ENCODE measurements around the gene ZNF579. TPM values are rescaled to one million over a fixed set of nuclear protein-coding genes. Genes with fewer than 3 reads are reported as not detected.

Gene ZNF579
- 1 to 10 TPM; 7.2 TPM for total RNA-seq

GRCh38 chr19:55580628-55581144, at the start of gene ZNF579:
Gene ZNF579, minus strand, starts transcription at chr19:55580848. Its CDS starts 1,209 bp downstream, at chr19:55579639.
- Mint-ChIP-seq H3K4me1 (ENCODE audit: low read depth) (peaks cover 24% of the 10 kb centered on the region), H3K4me3 (peak within 1 kb of the TSS; percentile 87), H3K9me3 (peaks cover 3% of the 10 kb centered on the region), H3K27me3 (no peaks in the 10 kb centered on the region), H3K36me3 (ENCODE audit: low read depth) (peaks cover 18% of the 10 kb centered on the region), H3K27ac (peak within 1 kb of the TSS; percentile 89)
- no peak for TF ChIP-seq CTCF (IDR thresholded peaks at IDR 0.05)
- DNase-seq (peak; percentile 83), ATAC-seq (peak; percentile 82)
- intact Hi-C loops (cut with micrococcal nuclease): no loop called here
- POLR2A ChIA-PET: interaction anchor here (0.9 to 1.7 kb wide), 7 partner anchors 24 to 94 kb away, joined by 3 to 6 read pairs (median 3); no protein-coding TSS in a partner anchor
- CTCF ChIA-PET: interaction anchor here (1.1 to 2.1 kb wide), 5 partner anchors 25 to 76 kb away, joined by 3 to 8 read pairs (median 4); partner anchors contain the start of gene ZNF865

- peak overlapping the region; percentile 52 for H3K4me3 Mint-ChIP-seq
- H3K36me3 Mint-ChIP-seq (ENCODE audit: low read depth): no peaks in the 10 kb centered on the region
- peaks cover 6% of the 10 kb centered on the region for H3K27me3 Mint-ChIP-seq
- intact Hi-C loops (cut with micrococcal nuclease): loop anchor here (5.0 kb wide), 1 partner anchor 109 kb away; no protein-coding TSS in a partner anchor
- TF ChIP-seq CTCF (IDR thresholded peaks at IDR 0.05): no peak
- ChIA-PET CTCF (interaction anchor here (0.8 to 3.3 kb wide), 14 partner anchors 10 to 324 kb away, joined by 3 to 18 read pairs (median 4); partner anchors contain the start of genes FIZ1, U2AF2 and ZNF865), POLR2A (interaction anchor here (0.9 to 1.4 kb wide), 5 partner anchors 13 to 112 kb away, joined by 3 to 5 read pairs (median 4); no protein-coding TSS in a partner anchor)
- no peaks in the 10 kb centered on the region for H3K9me3 Mint-ChIP-seq
- H3K27ac Mint-ChIP-seq: peak overlapping the region; percentile 69
- DNase-seq (peak; percentile 70), ATAC-seq (peak; percentile 16)
- peaks cover 34% of the 10 kb centered on the region for H3K4me1 Mint-ChIP-seq (ENCODE audit: low read depth)
Measured at GRCh38 chr19:55626350-55626749, 45.7 kb upstream of the ZNF579 start.

- Mint-ChIP-seq H3K36me3 (ENCODE audit: low read depth) (peaks cover 11% of the 10 kb centered on the region), H3K4me1 (ENCODE audit: low read depth) (peaks cover 47% of the 10 kb centered on the region), H3K4me3 (peak overlapping the region; percentile 82), H3K9me3 (no peaks in the 10 kb centered on the region), H3K27ac (peak overlapping the region; percentile 24), H3K27me3 (peaks cover 6% of the 10 kb centered on the region)
- TF ChIP-seq CTCF (IDR thresholded peaks at IDR 0.05): no peak
- intact Hi-C loops (cut with micrococcal nuclease): loop anchor here (5.0 kb wide), 1 partner anchor 108 kb away; no protein-coding TSS in a partner anchor
- CTCF ChIA-PET: interaction anchor here (0.9 to 3.3 kb wide), 6 partner anchors 8 to 121 kb away, joined by 3 to 20 read pairs (median 6); partner anchors contain the start of gene ZNF865
- POLR2A ChIA-PET: interaction anchor here (0.8 to 2.0 kb wide), 8 partner anchors 13 to 32 kb away, joined by 3 to 8 read pairs (median 4); partner anchors contain the start of genes CCDC106, FIZ1 and ZNF865
- DNase-seq (no peak), ATAC-seq (no peak)
Measured at GRCh38 chr19:55625004-55625326, 44.3 kb upstream of the ZNF579 start.

GRCh38 chr19:55624109-55625003, 43.7 kb upstream of the ZNF579 start, which contains the start of gene ZNF784:
Gene ZNF784, minus strand, starts transcription at chr19:55624566. Its CDS starts 5 bp downstream, at chr19:55624561.
- Mint-ChIP-seq H3K27me3 (peaks cover 6% of the 10 kb centered on the region), H3K36me3 (ENCODE audit: low read depth) (peaks cover 15% of the 10 kb centered on the region), H3K27ac (peak within 1 kb of the TSS; percentile 97), H3K4me1 (ENCODE audit: low read depth) (peaks cover 51% of the 10 kb centered on the region), H3K4me3 (peak within 1 kb of the TSS; percentile 82), H3K9me3 (no peaks in the 10 kb centered on the region)
- ChIA-PET POLR2A (interaction anchor here (0.8 to 2.0 kb wide), 6 partner anchors 14 to 33 kb away, joined by 3 to 8 read pairs (median 6); partner anchors contain the start of genes CCDC106, FIZ1 and ZNF865), CTCF (interaction anchor here (0.6 to 3.3 kb wide), 8 partner anchors 9 to 121 kb away, joined by 3 to 20 read pairs (median 6); partner anchors contain the start of gene ZNF865)
- intact Hi-C loops (cut with micrococcal nuclease): loop anchor here (5.0 kb wide), 1 partner anchor 107 kb away; no protein-coding TSS in a partner anchor
- ATAC-seq (peak; percentile 79), DNase-seq (peak; percentile 93)
- TF ChIP-seq CTCF (IDR thresholded peaks at IDR 0.05): no peak

All from activated CD8-positive, alpha-beta T cell treated with anti-CD3 and anti-CD28 coated beads for 36 hours (primary cell).